Prostate gland (tissue), 2 donors: ENCODE results near the gene ISCA1.

Source experiments
- POLR2A ChIP-seq: fragments of 450-650 bp; IDR thresholded peaks from one replicate; pipeline ENCODE4 v1.6.1; 2016; ENCODE audit warnings: antibody characterized with exemption, mild to moderate bottlenecking
- POLR2AphosphoS5 ChIP-seq: sonication (generic); formaldehyde crosslinking; IDR thresholded peaks from one replicate; pipeline ENCODE4 v1.6.1; 2017; ENCODE audit warnings: antibody characterized with exemption
- TF ChIP-seq, protein P1 (sequence below), 4 experiments: fragments of 200-600 bp in 2 of 4; fragments of 450-650 bp in 2 of 4; sonication (generic) in 2 of 4; IDR thresholded peaks; 1 replicate in 3 of 4; 2 replicates in 1 of 4; pipeline ENCODE4 v1.5.1; 2016 to 2019; ENCODE audit warnings: antibody characterized with exemption in 4 of 4, mild to moderate bottlenecking in 2 of 4, moderate library complexity in 2 of 4

DNA sequence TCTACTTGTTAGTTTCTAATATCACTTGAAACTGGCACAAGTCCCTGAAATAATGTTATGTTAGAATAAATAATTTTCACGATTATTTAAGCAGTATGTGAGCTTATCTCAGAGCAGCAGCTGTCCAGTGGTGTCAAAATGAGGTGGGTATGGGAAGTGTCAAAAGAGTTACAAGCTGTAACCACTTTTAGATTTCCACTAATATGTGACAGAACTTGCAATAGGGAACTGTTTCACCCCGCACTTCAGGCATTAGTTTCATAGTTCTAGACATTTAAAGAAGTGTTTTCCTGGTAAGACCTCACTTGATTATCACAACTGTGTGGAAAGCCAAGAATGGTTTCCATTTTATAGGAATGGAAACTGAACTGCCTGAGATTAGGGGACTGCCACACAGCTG is 2.9 kb upstream of the ISCA1 start:
- TF ChIP-seq POLR2A (no peak), POLR2AphosphoS5 (no peak)
- TF ChIP-seq, protein P1, sequence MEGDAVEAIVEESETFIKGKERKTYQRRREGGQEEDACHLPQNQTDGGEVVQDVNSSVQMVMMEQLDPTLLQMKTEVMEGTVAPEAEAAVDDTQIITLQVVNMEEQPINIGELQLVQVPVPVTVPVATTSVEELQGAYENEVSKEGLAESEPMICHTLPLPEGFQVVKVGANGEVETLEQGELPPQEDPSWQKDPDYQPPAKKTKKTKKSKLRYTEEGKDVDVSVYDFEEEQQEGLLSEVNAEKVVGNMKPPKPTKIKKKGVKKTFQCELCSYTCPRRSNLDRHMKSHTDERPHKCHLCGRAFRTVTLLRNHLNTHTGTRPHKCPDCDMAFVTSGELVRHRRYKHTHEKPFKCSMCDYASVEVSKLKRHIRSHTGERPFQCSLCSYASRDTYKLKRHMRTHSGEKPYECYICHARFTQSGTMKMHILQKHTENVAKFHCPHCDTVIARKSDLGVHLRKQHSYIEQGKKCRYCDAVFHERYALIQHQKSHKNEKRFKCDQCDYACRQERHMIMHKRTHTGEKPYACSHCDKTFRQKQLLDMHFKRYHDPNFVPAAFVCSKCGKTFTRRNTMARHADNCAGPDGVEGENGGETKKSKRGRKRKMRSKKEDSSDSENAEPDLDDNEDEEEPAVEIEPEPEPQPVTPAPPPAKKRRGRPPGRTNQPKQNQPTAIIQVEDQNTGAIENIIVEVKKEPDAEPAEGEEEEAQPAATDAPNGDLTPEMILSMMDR (IDR thresholded peaks at IDR 0.05) = no peak
